ENCODE data around the gene LIMK2. TPM values are rescaled to one million over a fixed set of nuclear protein-coding genes. Genes with fewer than 3 reads are reported as not detected.

LIMK2 gene
- total and polyA plus RNA-seq, 2 experiments from 2014 or later, result 10.7 to 19.5 TPM

DNA sequence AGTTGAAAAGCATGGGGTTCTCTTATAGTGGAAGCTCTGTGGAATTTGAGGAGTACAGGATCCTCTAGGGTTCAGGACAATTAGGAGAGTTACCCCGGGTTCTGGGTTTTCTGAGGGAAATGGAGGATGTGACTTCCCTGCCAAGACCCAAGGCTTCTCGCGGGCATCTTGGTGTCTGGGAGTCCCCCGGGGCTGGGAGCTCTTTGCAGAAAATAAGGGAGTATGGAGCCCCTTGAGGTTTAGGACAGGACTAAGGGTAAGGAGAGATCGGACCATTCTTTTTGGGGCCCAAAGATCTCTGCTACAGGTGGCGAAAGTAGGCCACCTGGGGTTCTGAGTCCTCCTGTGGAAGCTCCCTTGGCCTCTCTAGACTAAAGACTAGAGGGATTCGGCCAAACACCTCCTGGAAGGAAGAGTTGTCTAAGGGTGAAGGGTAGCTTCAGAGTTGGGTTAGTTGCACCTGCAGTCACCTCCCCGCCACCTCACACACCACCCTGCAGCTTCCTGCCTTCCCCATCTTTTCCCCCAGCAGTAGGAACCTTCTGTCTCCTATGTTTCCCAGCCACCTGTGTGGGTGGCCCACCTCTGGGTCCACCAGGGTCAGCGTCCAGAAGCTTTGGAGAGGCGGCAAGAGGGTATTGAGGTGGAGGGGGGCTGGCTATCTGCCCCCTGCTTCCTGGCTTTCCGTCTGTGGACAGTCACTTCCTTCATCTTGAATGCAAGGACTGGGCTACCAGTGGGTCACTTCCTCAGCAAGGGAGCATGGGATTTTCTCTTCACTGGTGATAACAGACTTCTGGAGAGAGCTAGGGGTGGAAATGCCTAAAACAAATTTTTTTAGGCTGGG lies 908 bp downstream of the LIMK2 start:
- DNase-seq, result peak; percentile 14
- H3K36me3 ChIP-seq (ENCODE audit: low read depth), result no peaks in the 10 kb centered on the region
- no peaks in the 10 kb centered on the region for H3K27me3 ChIP-seq (replicated peaks; ENCODE audit: insufficient read depth)
- H3K79me2 ChIP-seq (ENCODE audit: insufficient read depth), result 0 out of 2 replicates have a peak, but pooled peaks cover 4% of the 10 kb centered on the region
- no peak overlapping the region for H3K27ac ChIP-seq
- no peaks in the 10 kb centered on the region for H3K9me3 ChIP-seq (ENCODE audit: low read depth)
- peaks cover 4% of the 10 kb centered on the region; the same call in 1 of the 2 replicates for H3K4me1 ChIP-seq (ENCODE audit: insufficient read depth)
- peaks cover 16% of the 10 kb centered on the region for H3F3A ChIP-seq (ENCODE audit: insufficient read depth)
- peak overlapping the region; percentile 95 for H3K4me3 ChIP-seq
- H4K20me1 ChIP-seq (ENCODE audit: insufficient read depth), result no peaks in the 10 kb centered on the region
- H3K4me2 ChIP-seq (ENCODE audit: unreplicated experiment), result peak overlapping the region; percentile 91
- no peak for TF ChIP-seq EZH2phosphoT487 (IDR thresholded peaks at IDR 0.05; ENCODE audit: insufficient read depth, low read depth)
- TF ChIP-seq EZH2 (IDR thresholded peaks at IDR 0.05; ENCODE audit: insufficient read depth, poor library complexity, severe bottlenecking), result no peak
- no peaks in the 10 kb centered on the region for H3K9me2 ChIP-seq (ENCODE audit: insufficient read depth)
- in situ Hi-C loops (cut with MboI), result no loop called here
- peak overlapping the region; percentile 80 for H3K9ac ChIP-seq
- H2AFZ ChIP-seq, result peak overlapping the region; percentile 95
- WGBS, 2 experiments (ENCODE audit: low coverage in 1 of 2, low lambda C conversion rate in 2 of 2, missing lambda C conversion rate in 2 of 2), result 46 to 48% methylated on average over 11 of the region's 11 CpGs

DNA sequence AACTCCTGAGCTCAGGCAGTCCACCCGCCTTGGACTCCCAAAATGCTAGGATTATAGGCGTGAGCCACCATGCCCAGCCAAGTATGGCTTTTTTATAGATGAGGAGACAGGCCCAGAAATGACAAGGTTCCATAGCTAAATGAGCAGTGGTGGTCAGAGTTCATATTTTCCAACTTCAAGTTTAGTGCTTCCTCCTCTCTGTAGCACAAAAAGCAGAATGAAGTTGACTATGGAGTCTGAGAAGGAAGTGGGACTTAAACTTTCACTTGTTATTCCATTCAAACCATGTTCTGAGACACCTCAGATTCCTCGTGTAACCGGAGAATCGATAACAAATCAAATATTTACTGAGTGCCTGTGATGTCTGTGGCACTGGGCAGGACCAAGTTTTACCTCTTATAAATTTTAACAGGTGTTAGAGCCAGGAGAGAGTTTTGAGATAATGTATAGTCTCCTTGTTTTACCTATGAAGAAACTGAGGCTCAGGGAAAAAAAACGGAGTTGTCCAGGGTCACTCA lies 3.0 kb downstream of the LIMK2 start:
- Histone ChIP-seq H3K9me2 (ENCODE audit: insufficient read depth) (no peaks in the 10 kb centered on the region), H3K4me2 (ENCODE audit: unreplicated experiment) (no peak overlapping the region), H3K36me3 (ENCODE audit: low read depth) (no peaks in the 10 kb centered on the region), H3K79me2 (ENCODE audit: insufficient read depth) (0 out of 2 replicates have a peak, but pooled peaks cover 4% of the 10 kb centered on the region), H3K9me3 (ENCODE audit: low read depth) (no peaks in the 10 kb centered on the region), H3K4me1 (ENCODE audit: insufficient read depth) (peaks cover 4% of the 10 kb centered on the region; the same call in 1 of the 2 replicates), H3K4me3 (no peak overlapping the region), H4K20me1 (ENCODE audit: insufficient read depth) (no peaks in the 10 kb centered on the region), H2AFZ (no peak overlapping the region), H3K9ac (no peak overlapping the region), H3F3A (ENCODE audit: insufficient read depth) (peaks cover 16% of the 10 kb centered on the region), H3K27me3 (replicated peaks; ENCODE audit: insufficient read depth) (no peaks in the 10 kb centered on the region), H3K27ac (no peak overlapping the region)
- TF ChIP-seq EZH2phosphoT487 (IDR thresholded peaks at IDR 0.05; ENCODE audit: insufficient read depth, low read depth), result no peak
- TF ChIP-seq EZH2 (IDR thresholded peaks at IDR 0.05; ENCODE audit: insufficient read depth, poor library complexity, severe bottlenecking), result no peak
- WGBS, 2 experiments (ENCODE audit: low coverage in 1 of 2, low lambda C conversion rate in 2 of 2, missing lambda C conversion rate in 2 of 2), result 97 to 98% methylated on average over 6 of the region's 6 CpGs
- in situ Hi-C loops (cut with MboI), result no loop called here
- no peak for DNase-seq

DNA sequence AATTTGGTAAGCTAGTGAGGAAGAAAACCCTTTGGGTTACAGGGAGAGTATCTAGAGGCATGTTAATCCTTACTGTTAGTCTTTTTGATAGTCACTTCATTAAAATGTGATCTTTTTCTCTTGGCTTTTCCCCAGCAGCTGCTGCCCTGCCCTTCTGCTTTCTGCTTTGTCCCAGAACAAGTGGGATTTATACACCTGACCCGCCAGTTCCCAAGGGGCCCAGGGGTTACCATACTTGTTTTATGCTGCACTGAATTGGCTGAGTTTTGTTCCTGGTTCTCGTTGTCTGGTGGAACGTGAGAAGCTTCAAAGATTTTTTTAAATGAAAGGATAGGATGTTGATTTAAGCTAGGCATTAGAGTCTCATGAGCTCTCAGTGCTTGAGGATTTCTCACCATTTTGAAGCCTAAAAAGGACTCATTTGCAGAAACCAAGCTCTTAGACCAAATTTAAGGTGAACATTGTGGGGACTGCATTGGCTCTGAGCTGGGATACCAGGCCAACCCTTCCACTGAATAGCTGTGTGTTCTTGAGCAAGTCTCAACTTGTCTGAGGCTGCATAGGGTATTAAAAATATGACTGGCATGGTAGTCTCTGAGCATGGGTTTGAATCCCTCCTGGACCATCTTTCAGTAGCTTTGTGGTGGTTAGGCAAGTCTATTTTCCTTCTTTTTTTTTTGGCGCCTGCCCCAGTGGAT lies 6.6 kb downstream of the LIMK2 start:
- H3K4me3 ChIP-seq, result no peak overlapping the region
- no peaks in the 10 kb centered on the region for H3K36me3 ChIP-seq (ENCODE audit: low read depth)
- no peaks in the 10 kb centered on the region for H3K9me3 ChIP-seq (ENCODE audit: low read depth)
- H3K9ac ChIP-seq, result no peak overlapping the region
- no peaks in the 10 kb centered on the region for H3K27me3 ChIP-seq (replicated peaks; ENCODE audit: insufficient read depth)
- H3F3A ChIP-seq (ENCODE audit: insufficient read depth), result no peaks in the 10 kb centered on the region
- H3K79me2 ChIP-seq (ENCODE audit: insufficient read depth), result 0 out of 2 replicates have a peak, but pooled peaks cover 5% of the 10 kb centered on the region
- H3K4me2 ChIP-seq (ENCODE audit: unreplicated experiment), result no peak overlapping the region
- no peaks in the 10 kb centered on the region for H4K20me1 ChIP-seq (ENCODE audit: insufficient read depth)
- in situ Hi-C loops (cut with MboI), result no loop called here
- no peak for DNase-seq
- H3K4me1 ChIP-seq (ENCODE audit: insufficient read depth), result no peaks in the 10 kb centered on the region
- no peak overlapping the region for H3K27ac ChIP-seq
- 87 to 88% methylated on average over 4 of the region's 4 CpGs for WGBS, 2 experiments (ENCODE audit: low coverage in 1 of 2, low lambda C conversion rate in 2 of 2, missing lambda C conversion rate in 2 of 2)
- H2AFZ ChIP-seq, result no peak overlapping the region
- H3K9me2 ChIP-seq (ENCODE audit: insufficient read depth), result no peaks in the 10 kb centered on the region
- no peak for TF ChIP-seq EZH2 (IDR thresholded peaks at IDR 0.05; ENCODE audit: insufficient read depth, poor library complexity, severe bottlenecking)
- TF ChIP-seq EZH2phosphoT487 (IDR thresholded peaks at IDR 0.05; ENCODE audit: insufficient read depth, low read depth), result no peak

DNA sequence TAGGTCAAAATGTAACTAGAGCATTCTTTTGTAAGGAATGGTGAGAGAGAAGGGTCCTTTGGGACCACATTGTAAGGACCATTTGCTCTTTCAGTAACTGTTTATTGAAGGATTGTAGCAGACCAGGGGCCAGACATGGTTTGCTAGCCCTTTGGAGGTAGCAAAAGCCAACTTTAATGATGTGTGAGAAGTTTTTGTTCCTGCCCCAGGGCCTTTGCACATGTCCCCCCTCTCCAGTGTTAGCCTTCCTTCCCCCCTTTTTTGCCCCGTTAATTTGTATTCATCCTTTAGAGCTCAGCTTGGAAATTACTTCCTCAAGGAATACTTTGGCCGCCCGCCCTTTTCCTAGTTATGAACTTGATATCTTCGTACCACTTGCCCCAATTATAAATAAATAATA lies 9.0 kb downstream of the LIMK2 start:
- Histone ChIP-seq H3K9me3 (ENCODE audit: low read depth) (no peaks in the 10 kb centered on the region), H3K4me1 (ENCODE audit: insufficient read depth) (no peaks in the 10 kb centered on the region), H3K9ac (no peak overlapping the region), H3K27ac (no peak overlapping the region), H3K27me3 (replicated peaks; ENCODE audit: insufficient read depth) (no peaks in the 10 kb centered on the region), H3F3A (ENCODE audit: insufficient read depth) (no peaks in the 10 kb centered on the region), H3K4me2 (ENCODE audit: unreplicated experiment) (no peak overlapping the region), H4K20me1 (ENCODE audit: insufficient read depth) (no peaks in the 10 kb centered on the region), H3K9me2 (ENCODE audit: insufficient read depth) (no peaks in the 10 kb centered on the region), H2AFZ (no peak overlapping the region), H3K36me3 (ENCODE audit: low read depth) (no peaks in the 10 kb centered on the region), H3K4me3 (no peak overlapping the region), H3K79me2 (ENCODE audit: insufficient read depth) (peaks cover 5% of the 10 kb centered on the region; the same call in 1 of the 2 replicates)
- TF ChIP-seq EZH2 (IDR thresholded peaks at IDR 0.05; ENCODE audit: insufficient read depth, poor library complexity, severe bottlenecking) (no peak), EZH2phosphoT487 (IDR thresholded peaks at IDR 0.05; ENCODE audit: insufficient read depth, low read depth) (no peak)
- in situ Hi-C loops (cut with MboI), result no loop called here
- DNase-seq, result no peak
- WGBS, 2 experiments (ENCODE audit: low coverage in 1 of 2, low lambda C conversion rate in 2 of 2, missing lambda C conversion rate in 2 of 2), result 88 to 89% methylated on average over 4 of the region's 4 CpGs

Data from GM23248 (cell line).